ENCODE results near the gene MYO3B.

The MYO3B gene

DNA sequence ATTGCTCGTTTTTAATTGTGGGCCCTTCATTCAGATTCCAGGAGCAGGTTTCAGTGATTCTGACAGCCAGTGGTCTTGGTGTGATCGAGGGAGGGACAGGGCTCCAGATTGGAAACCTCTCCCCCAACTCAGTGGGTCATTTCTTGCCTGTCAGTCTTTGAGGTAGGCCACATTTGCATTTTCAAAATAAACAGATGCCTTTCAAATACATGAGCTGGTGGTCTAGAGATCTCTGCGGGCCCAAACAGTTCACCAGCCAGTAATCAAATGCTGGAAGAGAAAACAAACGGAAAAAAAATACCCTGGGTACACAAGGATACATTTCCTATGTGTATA lies 326.8 kb downstream of the MYO3B start:
- Histone ChIP-seq H3K14ac (ENCODE audit: low read length in 2 of 2) (no peak overlapping the region), H3K27ac (ENCODE audit: low read length, poor library complexity, severe bottlenecking) (no peak overlapping the region), H2BK120ac (ENCODE audit: low read depth, low read length) (no peak overlapping the region), H4K91ac (ENCODE audit: low read length) (no peak overlapping the region), H3K4ac (ENCODE audit: low read depth in 1 of 2, low read length in 2 of 2) (no peak overlapping the region), H3K4me1 (ENCODE audit: control insufficient read depth, insufficient read depth, low read depth, low read length) (peaks cover 1% of the 10 kb centered on the region), H3K36me3 (ENCODE audit: control insufficient read depth in 1 of 2, insufficient read depth in 2 of 2, low read depth in 1 of 2, low read length in 2 of 2) (no peaks in the 10 kb centered on the region), H3K27me3 (ENCODE audit: control insufficient read depth in 1 of 2, insufficient read depth in 1 of 2, low read length in 2 of 2) (no peaks in the 10 kb centered on the region), H3K9me3 (ENCODE audit: control insufficient read depth, low read length) (no peaks in the 10 kb centered on the region), H2AFZ (ENCODE audit: low read depth, low read length) (no peak overlapping the region), H3K18ac (ENCODE audit: low read depth in 1 of 2, low read length in 2 of 2) (peak overlapping the region in 1 of 2 experiments; percentile 56), H3K4me2 (ENCODE audit: low read length, poor library complexity, severe bottlenecking) (no peak overlapping the region), H4K8ac (ENCODE audit: low read length) (no peak overlapping the region), H3K4me3 (ENCODE audit: insufficient read depth in 1 of 2, low read depth in 1 of 2, low read length in 2 of 2) (no peak overlapping the region), H3K9ac (ENCODE audit: low read length) (no peak overlapping the region), H2BK5ac (ENCODE audit: low read depth, low read length, poor library complexity, severe bottlenecking) (no peak overlapping the region), H2AK5ac (ENCODE audit: low read length, severe bottlenecking) (no peak overlapping the region), H2BK15ac (ENCODE audit: low read depth, poor library complexity, severe bottlenecking) (peak overlapping the region; percentile 18), H3K23ac (ENCODE audit: low read length in 2 of 2) (no peak overlapping the region), H3K79me1 (replicated peaks; ENCODE audit: low read length, poor library complexity, severe bottlenecking) (no peaks in the 10 kb centered on the region), H2BK12ac (ENCODE audit: low read length in 2 of 2) (peak overlapping the region in 1 of 2 experiments; percentile 24)
- no peak for DNase-seq
- 12% methylated on average over 3 of the region's 4 CpGs for WGBS

DNA sequence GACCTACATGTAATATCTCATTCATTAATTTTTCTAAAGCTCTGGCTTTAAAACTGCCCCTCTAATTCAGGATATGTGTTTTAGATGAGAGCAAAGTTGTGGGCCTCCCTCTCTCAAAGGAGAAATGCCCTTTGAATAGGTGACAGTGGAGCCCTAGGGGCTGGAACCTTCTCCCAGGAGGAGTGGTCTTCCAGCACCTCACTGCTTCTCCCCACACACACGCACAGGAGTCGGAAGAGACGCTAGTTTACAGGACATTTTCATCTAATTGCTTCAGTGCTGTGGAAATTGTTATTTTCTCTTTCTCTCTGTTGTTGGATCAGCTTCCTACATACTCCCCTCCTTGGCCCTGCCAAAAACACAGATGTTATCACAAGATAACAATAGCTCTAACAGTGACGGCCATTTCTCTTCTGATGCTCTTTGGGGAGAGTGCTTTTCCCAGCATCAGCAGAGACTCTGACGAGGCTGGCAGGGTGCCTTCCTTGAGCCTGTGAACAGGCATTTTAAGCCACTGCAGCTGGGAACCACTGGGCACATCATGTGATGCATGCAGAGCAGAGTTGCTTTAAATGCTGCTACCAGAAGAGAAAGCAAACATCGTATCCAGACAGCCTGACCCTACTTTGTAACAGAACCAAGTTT lies 327.8 kb downstream of the MYO3B start:
- Histone ChIP-seq H3K4ac (ENCODE audit: low read depth in 1 of 2, low read length in 2 of 2) (no peak overlapping the region), H3K9me3 (ENCODE audit: control insufficient read depth, low read length) (no peaks in the 10 kb centered on the region), H4K8ac (ENCODE audit: low read length) (no peak overlapping the region), H3K79me1 (replicated peaks; ENCODE audit: low read length, poor library complexity, severe bottlenecking) (no peaks in the 10 kb centered on the region), H3K14ac (ENCODE audit: low read length in 2 of 2) (no peak overlapping the region), H3K36me3 (ENCODE audit: control insufficient read depth in 1 of 2, insufficient read depth in 2 of 2, low read depth in 1 of 2, low read length in 2 of 2) (no peaks in the 10 kb centered on the region), H3K18ac (ENCODE audit: low read depth in 1 of 2, low read length in 2 of 2) (peak overlapping the region; percentile 2 to 7), H4K91ac (ENCODE audit: low read length) (peak overlapping the region; percentile 34), H3K4me3 (ENCODE audit: insufficient read depth in 1 of 2, low read depth in 1 of 2, low read length in 2 of 2) (peak overlapping the region in 1 of 2 experiments; percentile 67), H3K9ac (ENCODE audit: low read length) (peak overlapping the region; percentile 86), H2BK120ac (ENCODE audit: low read depth, low read length) (no peak overlapping the region), H3K4me2 (ENCODE audit: low read length, poor library complexity, severe bottlenecking) (no peak overlapping the region), H3K27me3 (ENCODE audit: control insufficient read depth in 1 of 2, insufficient read depth in 1 of 2, low read length in 2 of 2) (no peaks in the 10 kb centered on the region), H2BK15ac (ENCODE audit: low read depth, poor library complexity, severe bottlenecking) (no peak overlapping the region), H2AFZ (ENCODE audit: low read depth, low read length) (peak overlapping the region; percentile 6), H3K4me1 (ENCODE audit: control insufficient read depth, insufficient read depth, low read depth, low read length) (peaks cover 1% of the 10 kb centered on the region), H2AK5ac (ENCODE audit: low read length, severe bottlenecking) (no peak overlapping the region), H2BK12ac (ENCODE audit: low read length in 2 of 2) (no peak overlapping the region), H3K27ac (ENCODE audit: low read length, poor library complexity, severe bottlenecking) (no peak overlapping the region), H3K23ac (ENCODE audit: low read length in 2 of 2) (no peak overlapping the region), H2BK5ac (ENCODE audit: low read depth, low read length, poor library complexity, severe bottlenecking) (no peak overlapping the region)
- no peak for DNase-seq
- WGBS: 56% methylated on average over 5 of the region's 6 CpGs

DNA sequence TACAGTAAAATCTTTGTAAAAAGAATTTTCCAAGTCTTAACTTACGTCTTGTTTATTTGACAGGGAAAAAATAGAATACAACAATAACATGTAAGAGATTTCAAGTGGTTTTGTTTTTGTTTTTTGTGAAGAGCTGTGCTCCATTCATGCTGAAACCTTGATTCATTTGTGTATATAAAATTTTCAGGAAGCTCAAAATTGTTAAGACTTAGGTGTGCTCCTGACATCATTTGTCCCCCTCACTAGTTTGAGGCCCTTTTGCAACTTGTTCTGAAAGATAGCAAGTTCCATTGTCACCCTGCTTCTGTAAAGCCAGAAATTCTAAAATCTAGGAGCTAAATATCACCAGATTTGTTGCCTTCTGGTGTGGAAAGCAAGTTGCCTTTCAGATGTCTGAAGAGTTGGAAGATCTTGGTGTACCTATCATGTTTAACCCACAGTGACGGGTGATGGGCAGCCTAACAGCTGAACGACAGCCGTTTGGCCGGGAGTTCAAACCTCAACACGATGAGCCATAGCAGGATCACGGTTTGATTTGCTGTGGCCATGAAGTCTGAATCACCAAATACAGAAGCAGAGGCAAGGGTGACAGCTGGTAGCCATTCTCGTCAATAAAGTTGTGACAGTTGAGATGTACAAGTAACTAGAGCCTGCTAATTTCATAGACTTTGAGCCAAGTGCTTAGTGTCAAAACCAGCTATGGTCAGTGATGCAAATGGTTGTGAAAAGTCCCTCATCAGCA lies 331.7 kb downstream of the MYO3B start:
- no peak overlapping the region for H2AFZ ChIP-seq (ENCODE audit: low read depth, low read length)
- H4K8ac ChIP-seq (ENCODE audit: low read length): peak overlapping the region; percentile 5
- H3K9me3 ChIP-seq (ENCODE audit: control insufficient read depth, low read length): no peaks in the 10 kb centered on the region
- no peak overlapping the region for H3K23ac ChIP-seq (ENCODE audit: low read length in 2 of 2)
- H3K4me1 ChIP-seq (ENCODE audit: control insufficient read depth, insufficient read depth, low read depth, low read length): no peaks in the 10 kb centered on the region
- no peak overlapping the region for H3K4me3 ChIP-seq (ENCODE audit: insufficient read depth in 1 of 2, low read depth in 1 of 2, low read length in 2 of 2)
- peak overlapping the region in 1 of 2 experiments; percentile 8 for H2BK12ac ChIP-seq (ENCODE audit: low read length in 2 of 2)
- no peak overlapping the region for H3K4ac ChIP-seq (ENCODE audit: low read depth in 1 of 2, low read length in 2 of 2)
- no peak overlapping the region for H3K9ac ChIP-seq (ENCODE audit: low read length)
- no peak overlapping the region for H3K18ac ChIP-seq (ENCODE audit: low read depth in 1 of 2, low read length in 2 of 2)
- H4K91ac ChIP-seq (ENCODE audit: low read length): peak overlapping the region; percentile 11
- no peak overlapping the region for H2BK15ac ChIP-seq (ENCODE audit: low read depth, poor library complexity, severe bottlenecking)
- H2BK5ac ChIP-seq (ENCODE audit: low read depth, low read length, poor library complexity, severe bottlenecking): no peak overlapping the region
- H2AK5ac ChIP-seq (ENCODE audit: low read length, severe bottlenecking): no peak overlapping the region
- no peaks in the 10 kb centered on the region for H3K27me3 ChIP-seq (ENCODE audit: control insufficient read depth in 1 of 2, insufficient read depth in 1 of 2, low read length in 2 of 2)
- no peak overlapping the region for H3K27ac ChIP-seq (ENCODE audit: low read length, poor library complexity, severe bottlenecking)
- DNase-seq: no peak
- no peaks in the 10 kb centered on the region for H3K36me3 ChIP-seq (ENCODE audit: control insufficient read depth in 1 of 2, insufficient read depth in 2 of 2, low read depth in 1 of 2, low read length in 2 of 2)
- 90% methylated on average over 7 of the region's 8 CpGs for WGBS
- no peak overlapping the region for H3K4me2 ChIP-seq (ENCODE audit: low read length, poor library complexity, severe bottlenecking)
- no peaks in the 10 kb centered on the region for H3K79me1 ChIP-seq (replicated peaks; ENCODE audit: low read length, poor library complexity, severe bottlenecking)
- H3K14ac ChIP-seq (ENCODE audit: low read length in 2 of 2): no peak overlapping the region
- H2BK120ac ChIP-seq (ENCODE audit: low read depth, low read length): no peak overlapping the region

DNA sequence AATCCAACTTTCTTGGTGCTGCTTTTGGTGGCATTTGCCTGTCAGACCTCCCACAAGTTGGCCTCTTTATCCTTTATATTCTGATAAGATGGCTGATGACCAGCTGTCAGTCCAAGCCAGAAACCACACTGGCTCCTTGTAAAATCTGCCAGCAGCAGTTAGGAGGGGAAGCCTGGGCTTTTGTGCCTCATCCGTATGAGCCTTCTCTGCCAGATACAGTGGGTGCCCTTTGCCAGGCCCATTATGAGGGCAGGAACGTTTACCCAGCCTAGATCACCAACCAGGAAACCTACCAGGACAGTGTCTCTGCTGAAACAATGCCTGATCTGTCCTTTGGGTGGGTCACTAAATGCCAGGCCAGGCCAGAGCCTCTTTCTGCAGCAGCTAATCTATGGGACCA lies 334.3 kb downstream of the MYO3B start:
- no peak overlapping the region for H4K8ac ChIP-seq (ENCODE audit: low read length)
- peak overlapping the region in 1 of 2 experiments; percentile 91 for H3K14ac ChIP-seq (ENCODE audit: low read length in 2 of 2)
- H2AFZ ChIP-seq (ENCODE audit: low read depth, low read length): no peak overlapping the region
- no peak overlapping the region for H2BK15ac ChIP-seq (ENCODE audit: low read depth, poor library complexity, severe bottlenecking)
- no peaks in the 10 kb centered on the region for H3K79me1 ChIP-seq (replicated peaks; ENCODE audit: low read length, poor library complexity, severe bottlenecking)
- H3K9me3 ChIP-seq (ENCODE audit: control insufficient read depth, low read length): no peaks in the 10 kb centered on the region
- no peak overlapping the region for H3K4ac ChIP-seq (ENCODE audit: low read depth in 1 of 2, low read length in 2 of 2)
- H2BK12ac ChIP-seq (ENCODE audit: low read length in 2 of 2): no peak overlapping the region
- DNase-seq: no peak
- 90% methylated on average over 2 of the region's 2 CpGs for WGBS
- H3K4me3 ChIP-seq (ENCODE audit: insufficient read depth in 1 of 2, low read depth in 1 of 2, low read length in 2 of 2): no peak overlapping the region
- no peak overlapping the region for H3K27ac ChIP-seq (ENCODE audit: low read length, poor library complexity, severe bottlenecking)
- H3K27me3 ChIP-seq (ENCODE audit: control insufficient read depth in 1 of 2, insufficient read depth in 1 of 2, low read length in 2 of 2): no peaks in the 10 kb centered on the region
- H3K36me3 ChIP-seq (ENCODE audit: control insufficient read depth in 1 of 2, insufficient read depth in 2 of 2, low read depth in 1 of 2, low read length in 2 of 2): no peaks in the 10 kb centered on the region
- H3K18ac ChIP-seq (ENCODE audit: low read depth in 1 of 2, low read length in 2 of 2): peak overlapping the region in 1 of 2 experiments; percentile 46
- no peak overlapping the region for H2BK120ac ChIP-seq (ENCODE audit: low read depth, low read length)
- H3K23ac ChIP-seq (ENCODE audit: low read length in 2 of 2): no peak overlapping the region
- no peak overlapping the region for H4K91ac ChIP-seq (ENCODE audit: low read length)
- H2AK5ac ChIP-seq (ENCODE audit: low read length, severe bottlenecking): no peak overlapping the region
- no peaks in the 10 kb centered on the region for H3K4me1 ChIP-seq (ENCODE audit: control insufficient read depth, insufficient read depth, low read depth, low read length)
- no peak overlapping the region for H3K4me2 ChIP-seq (ENCODE audit: low read length, poor library complexity, severe bottlenecking)
- no peak overlapping the region for H2BK5ac ChIP-seq (ENCODE audit: low read depth, low read length, poor library complexity, severe bottlenecking)
- H3K9ac ChIP-seq (ENCODE audit: low read length): no peak overlapping the region
